HG03457 (cell line): ENCODE results near the gene NAALADL2.
"Not testable (repeated sequence)": the region's sequence is repeated elsewhere in the genome, so short reads cannot be mapped to it uniquely, and the experiment has no call there.

Experiments used
- ATAC-seq: cut with Tn5 transposase; IDR thresholded peaks from one replicate; pipeline ENCODE4 v1.9.1; 2021; ENCODE audit warnings: moderate number of reproducible peaks; ENCODE audit not compliant: unreplicated experiment

Gene NAALADL2

DNA sequence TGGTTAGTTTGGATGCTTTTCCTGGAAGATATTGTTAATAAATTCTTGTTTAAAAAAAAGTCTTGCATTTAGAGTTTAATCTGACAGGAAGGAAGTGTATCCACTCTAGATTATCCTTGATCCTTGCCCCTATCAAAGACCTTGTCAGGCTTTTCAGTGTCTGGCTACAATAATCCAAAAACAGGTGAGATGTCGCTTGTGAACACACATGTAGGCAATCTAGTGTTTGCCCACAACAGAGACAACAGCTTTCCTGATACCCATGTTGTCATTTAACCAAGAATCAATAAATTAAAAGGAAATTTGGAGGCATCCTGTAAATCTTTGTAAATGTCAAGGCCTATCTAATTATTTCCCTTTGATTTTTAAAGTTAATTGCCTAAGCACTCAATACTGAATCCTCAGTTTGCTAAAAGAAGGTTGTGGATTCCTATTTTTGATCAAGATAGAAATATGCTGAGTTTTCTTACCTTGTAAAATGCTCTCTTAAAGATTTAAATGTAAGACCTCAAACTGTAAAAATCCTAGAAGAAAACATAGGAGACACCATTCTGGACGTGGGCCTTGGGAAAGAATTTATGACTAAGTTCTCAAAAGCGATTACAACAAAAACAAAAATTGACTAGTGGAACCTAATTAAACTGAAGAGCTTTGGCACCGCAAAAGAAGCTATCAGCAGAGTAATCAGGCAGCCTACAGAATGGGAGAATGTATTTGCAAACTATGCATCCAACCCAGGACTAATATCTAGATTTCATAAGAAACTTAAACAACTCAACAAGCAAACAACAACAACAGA, 207.7 kb downstream of the NAALADL2 start:
- ATAC-seq = no peak

GRCh38 chr3:175068587-175068986, 209.5 kb downstream of the NAALADL2 start:
- no peak for ATAC-seq

GRCh38 chr3:175070946-175071345, 211.8 kb downstream of the NAALADL2 start:
- no peak for ATAC-seq

DNA sequence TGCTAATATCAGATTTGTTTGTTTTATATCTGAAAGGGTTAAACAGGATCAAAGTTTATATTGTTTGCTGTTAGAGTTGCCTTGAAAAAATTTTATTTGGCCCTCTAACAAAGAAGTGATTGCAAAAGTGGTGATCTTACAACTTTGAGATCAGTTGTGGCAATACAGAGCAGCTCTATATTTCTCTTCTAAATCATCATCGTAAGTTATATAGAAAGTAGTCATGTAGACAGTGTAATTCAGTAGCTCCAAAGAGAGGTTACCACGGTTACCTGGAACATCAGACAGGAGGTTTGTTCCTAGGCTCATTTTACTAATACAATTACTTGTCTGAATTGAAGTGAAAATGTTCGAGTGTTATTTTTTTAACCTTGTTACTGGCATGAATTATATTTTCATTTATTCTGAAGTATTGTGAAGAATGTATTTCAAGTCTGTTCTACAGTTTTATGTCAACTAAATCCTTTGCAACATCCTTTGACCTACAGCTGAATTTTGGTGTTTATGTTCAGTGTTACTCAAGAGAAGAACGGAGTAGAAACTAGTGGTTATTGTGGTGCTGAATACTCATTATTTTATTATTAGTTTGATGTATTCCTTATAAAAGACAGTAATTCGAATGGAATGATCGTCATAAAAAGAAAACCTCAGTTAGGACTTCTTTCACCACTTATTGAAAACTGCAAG, 214.2 kb downstream of the NAALADL2 start:
- ATAC-seq = no peak

DNA sequence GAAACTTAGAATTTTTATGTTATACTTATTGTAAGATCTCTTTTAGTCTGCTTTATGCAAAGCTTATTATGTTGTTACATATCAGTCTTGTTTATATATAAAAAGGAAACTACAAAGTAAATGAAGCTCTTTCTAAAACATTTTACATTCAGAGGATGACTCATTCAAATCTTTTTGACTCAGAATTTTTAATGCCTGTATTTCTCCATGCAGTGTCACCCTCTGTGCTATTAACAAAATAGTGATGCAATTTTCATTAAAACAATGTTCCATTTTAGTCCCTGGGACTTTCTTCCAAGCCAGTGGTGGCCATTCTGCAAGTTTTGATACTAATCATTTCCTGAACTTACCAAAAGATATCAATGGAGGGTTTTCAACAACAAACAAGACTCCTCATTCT, 216.1 kb downstream of the NAALADL2 start:
- no peak for ATAC-seq

DNA sequence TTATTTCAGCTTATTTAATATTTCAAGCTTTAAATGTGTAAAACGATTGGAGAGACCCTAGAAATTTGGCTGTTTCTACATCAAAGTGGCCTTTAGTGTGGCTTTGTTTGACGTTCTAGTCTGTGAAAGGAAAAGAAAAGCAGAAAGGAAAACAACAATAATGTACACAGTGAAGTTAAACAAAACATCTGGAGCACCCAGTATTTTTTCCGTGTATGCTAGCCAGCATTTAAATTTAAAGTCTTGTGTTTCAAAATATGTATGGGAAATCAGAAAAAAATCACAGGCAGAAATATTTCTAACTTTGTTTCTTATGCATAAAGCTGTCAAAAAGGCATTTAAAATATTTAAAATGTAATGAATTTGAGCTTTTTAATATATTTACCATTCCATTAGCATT, 218.1 kb downstream of the NAALADL2 start:
- ATAC-seq = no peak

DNA sequence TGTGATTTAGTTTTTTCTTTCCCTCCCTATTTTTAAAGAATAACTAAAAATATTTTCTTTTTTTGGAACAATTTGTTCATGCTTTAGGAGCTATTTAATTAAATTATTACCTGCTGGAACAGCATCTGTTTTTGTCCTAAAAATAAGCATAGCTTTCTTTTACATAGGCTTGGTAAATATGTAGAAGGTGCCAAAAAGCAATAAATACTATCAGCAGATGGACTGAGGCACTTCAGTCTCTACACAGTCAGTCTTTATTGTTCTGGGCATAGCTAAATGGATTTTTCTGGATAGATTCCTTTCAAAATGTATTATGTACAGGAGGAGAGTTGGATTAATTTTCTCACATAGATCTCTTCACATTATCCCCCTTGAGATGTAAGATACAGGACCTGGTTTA, 223.5 kb downstream of the NAALADL2 start:
- no peak for ATAC-seq

- ATAC-seq = not testable (repeated sequence)
Observed at GRCh38 chr3:175087128-175087527, 228.0 kb downstream of the NAALADL2 start.

GRCh38 chr3:175088766-175089380, 229.7 kb downstream of the NAALADL2 start:
- no peak for ATAC-seq

GRCh38 chr3:175091426-175092114, 232.4 kb downstream of the NAALADL2 start:
- ATAC-seq = no peak

DNA sequence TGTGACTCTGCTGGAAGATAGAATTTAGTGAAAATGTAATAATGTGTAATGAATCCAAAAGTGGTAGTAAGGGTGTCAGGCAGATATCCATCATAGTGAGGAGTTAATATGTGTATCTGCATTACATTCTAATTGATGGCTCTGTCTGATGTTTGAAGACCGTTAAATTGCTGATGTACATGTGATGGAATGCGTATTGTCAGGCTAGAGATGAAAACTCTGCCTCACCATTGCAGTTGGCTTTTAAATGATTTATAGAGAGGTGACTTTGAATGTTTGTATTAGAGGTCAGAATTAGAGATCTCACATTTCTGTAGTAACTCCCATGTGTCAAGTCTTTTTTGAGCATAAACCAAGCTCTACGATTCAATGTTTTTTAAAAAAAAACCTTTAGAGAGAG, 234.6 kb downstream of the NAALADL2 start:
- ATAC-seq = no peak

- no peak for ATAC-seq
Observed at GRCh38 chr3:175094344-175094743, 235.2 kb downstream of the NAALADL2 start.

DNA sequence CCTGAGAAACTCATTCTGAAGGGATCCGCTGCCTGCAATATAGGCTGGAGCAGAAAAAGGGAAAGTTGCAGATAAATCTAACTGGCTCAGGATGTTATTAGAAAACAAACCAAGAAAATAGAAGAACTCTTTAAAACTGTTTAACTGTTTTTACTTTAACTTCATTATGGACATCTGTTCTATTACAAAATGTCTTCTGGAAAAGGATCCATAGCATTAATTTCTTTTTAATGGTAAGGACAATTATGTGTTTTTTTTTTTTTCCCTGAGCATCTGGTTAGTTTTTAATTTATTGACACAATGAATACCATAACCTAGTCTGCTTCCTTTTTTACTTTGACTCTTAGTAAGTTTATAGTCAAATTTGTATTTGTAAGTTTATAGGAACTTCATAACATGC, 239.5 kb downstream of the NAALADL2 start:
- ATAC-seq = no peak

DNA sequence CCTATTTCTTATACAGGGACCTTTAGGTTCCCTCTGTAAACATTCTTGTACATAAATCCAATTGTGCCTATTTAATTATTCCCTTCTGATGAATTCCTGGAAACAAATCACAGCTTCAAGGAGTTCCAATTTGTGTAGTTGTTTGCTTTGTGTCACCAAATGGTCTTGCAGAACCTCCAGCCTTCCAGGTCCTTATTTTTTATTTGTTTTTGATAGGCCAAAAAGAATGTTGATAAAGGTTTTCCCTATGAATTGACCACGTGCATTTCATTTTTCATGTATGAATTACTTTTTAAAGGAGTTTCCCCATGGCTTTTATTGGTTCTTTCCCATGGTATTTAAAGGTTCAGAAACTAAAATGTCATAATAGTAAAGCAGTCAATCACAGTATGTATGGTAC, 243.0 kb downstream of the NAALADL2 start:
- no peak for ATAC-seq

- no peak for ATAC-seq
Observed at GRCh38 chr3:175103298-175103697, 244.2 kb downstream of the NAALADL2 start.

GRCh38 chr3:175105066-175105465, 245.9 kb downstream of the NAALADL2 start:
- ATAC-seq = no peak

- ATAC-seq = no peak
Observed at GRCh38 chr3:175107231-175107630, 248.1 kb downstream of the NAALADL2 start.

- no peak for ATAC-seq
Observed at GRCh38 chr3:175107995-175108394, 248.9 kb downstream of the NAALADL2 start.

- no peak for ATAC-seq
Observed at GRCh38 chr3:175108613-175109151, 249.5 kb downstream of the NAALADL2 start.

DNA sequence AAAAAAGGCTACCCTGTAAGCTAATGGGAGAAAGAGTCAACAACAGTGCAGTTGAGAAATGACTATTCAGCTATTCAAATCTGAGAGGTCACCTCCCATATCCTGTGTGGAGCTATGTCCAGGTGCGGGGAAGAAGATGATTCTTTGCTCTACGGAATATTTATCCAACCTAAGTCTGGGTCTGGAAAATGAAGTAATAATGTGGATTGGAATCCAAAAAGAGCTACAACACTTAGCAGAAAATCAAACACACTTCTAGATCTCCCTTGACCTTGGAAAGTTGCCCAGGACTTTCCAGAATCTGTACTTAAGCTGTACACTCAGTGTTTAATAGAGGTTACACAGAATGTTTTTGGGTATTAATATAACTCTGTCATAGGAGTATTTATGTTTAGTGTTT, 251.9 kb downstream of the NAALADL2 start:
- no peak for ATAC-seq

- ATAC-seq = no peak
Observed at GRCh38 chr3:175118382-175118941, 259.3 kb downstream of the NAALADL2 start.
